Endodermal cell (in vitro differentiated cells): ENCODE data around the gene EFEMP1. TPM values are rescaled to one million over a fixed set of nuclear protein-coding genes. Genes with fewer than 3 reads are reported as not detected.

ENCODE experiments used
- DNase-seq: peaks from one replicate; pipeline ENCODE4 v3.0.0-alpha.2; 2017
- H3K27ac ChIP-seq: 2 replicates; pipeline ENCODE4 v1.5.1; 2013; ENCODE audit warnings: mild to moderate bottlenecking, low read depth, low read length, moderate library complexity
- H3K27me3 ChIP-seq: 2 replicates; pipeline ENCODE4 v1.6.1; 2013; ENCODE audit warnings: mild to moderate bottlenecking, low read length, moderate library complexity; ENCODE audit not compliant: insufficient read depth, control insufficient read depth, poor library complexity, severe bottlenecking
- H3K36me3 ChIP-seq: 2 replicates; pipeline ENCODE4 v1.7.0; 2013; ENCODE audit warnings: mild to moderate bottlenecking, low read length, moderate library complexity; ENCODE audit not compliant: control insufficient read depth, insufficient read depth
- H3K4me1 ChIP-seq: one replicate; pipeline ENCODE4 v1.7.0; 2013; ENCODE audit warnings: low read length; ENCODE audit not compliant: control insufficient read depth, insufficient read depth
- H3K4me3 ChIP-seq: 2 replicates; pipeline ENCODE4 v1.5.1; 2013; ENCODE audit warnings: mild to moderate bottlenecking, low read length, moderate library complexity
- H3K9ac ChIP-seq: 2 replicates; pipeline ENCODE4 v1.6.1; 2013; ENCODE audit warnings: mild to moderate bottlenecking, low read length, moderate library complexity; ENCODE audit not compliant: poor library complexity, severe bottlenecking; ENCODE audit errors: extremely low read depth
- H3K9me3 ChIP-seq: 2 replicates; pipeline ENCODE4 v1.6.1; 2013; ENCODE audit warnings: mild to moderate bottlenecking, low read length, moderate library complexity; ENCODE audit not compliant: control insufficient read depth
- H3K27ac Mint-ChIP-seq: 2 replicates; pipeline ENCODE4 v1.8.0; 2020; ENCODE audit warnings: mixed read lengths
- H3K27me3 Mint-ChIP-seq: 2 replicates; pipeline ENCODE4 v1.8.0; 2021; ENCODE audit warnings: mild to moderate bottlenecking, mixed read lengths; ENCODE audit not compliant: insufficient read depth
- H3K36me3 Mint-ChIP-seq: 2 replicates; pipeline ENCODE4 v1.8.0; 2020; ENCODE audit warnings: low read depth, mixed read lengths
- H3K4me1 Mint-ChIP-seq: 2 replicates; pipeline ENCODE4 v1.8.0; 2020; ENCODE audit warnings: mixed read lengths
- H3K4me3 Mint-ChIP-seq: 2 replicates; pipeline ENCODE4 v1.8.0; 2020; ENCODE audit warnings: mild to moderate bottlenecking, moderate library complexity, mixed read lengths
- H3K9me3 Mint-ChIP-seq: 2 replicates; pipeline ENCODE4 v1.8.0; 2020; ENCODE audit warnings: mild to moderate bottlenecking, mixed read lengths
- WGBS, 2 experiments: methylation state at CpG; one replicate each; pipeline versions ENCODE4 v1.1.5 to v1.1.7; 2013; ENCODE audit warnings: missing lambda C conversion rate in 2 of 2, mixed read lengths in 1 of 2; ENCODE audit not compliant: insufficient coverage in 1 of 2, insufficient read length in 1 of 2; 5-methylcytosine and 5-hydroxymethylcytosine counted together
- total RNA-seq, 2 donors: library from RNA; stranded (reverse); fragmentation: NEBNext Ultra II Directional in 1 of 2; extraction: Animal tissue kit (Norgen Biotek cat#: 25700) in 1 of 2; gene quantifications; 2 replicates in 1 of 2; 3 replicates in 1 of 2; pipeline ENCODE4 v1.2.1, GENCODE V29; 2021
- TF ChIP-seq, protein P1 (sequence below): fragments of 200-600 bp; sonication (generic); conservative IDR thresholded peaks from 2 replicates; pipeline ENCODE4 v1.5.0; 2021; ENCODE audit warnings: antibody characterized with exemption, mild to moderate bottlenecking

Gene EFEMP1
- total RNA-seq, 2 donors from 2014 or later, result 2.6 to 3.3 TPM

GRCh38 chr2:55862673-55863390, 60.8 kb downstream of the EFEMP1 start:
- H3K4me1 Mint-ChIP-seq, result no peaks in the 10 kb centered on the region
- H3K27ac Mint-ChIP-seq, result no peak overlapping the region
- Histone ChIP-seq H3K36me3 (no peaks in the 10 kb centered on the region), H3K27me3 (no peaks in the 10 kb centered on the region), H3K27ac (no peak overlapping the region), H3K4me1 (no peaks in the 10 kb centered on the region), H3K9ac (no peak overlapping the region), H3K9me3 (no peaks in the 10 kb centered on the region), H3K4me3 (no peak overlapping the region)
- no peaks in the 10 kb centered on the region for H3K27me3 Mint-ChIP-seq
- H3K9me3 Mint-ChIP-seq, result no peaks in the 10 kb centered on the region
- WGBS, 2 experiments, result 94% methylated on average over 2 to 7 of the region's 7 CpGs
- H3K4me3 Mint-ChIP-seq, result no peak overlapping the region
- no peaks in the 10 kb centered on the region for H3K36me3 Mint-ChIP-seq
- TF ChIP-seq, protein P1, sequence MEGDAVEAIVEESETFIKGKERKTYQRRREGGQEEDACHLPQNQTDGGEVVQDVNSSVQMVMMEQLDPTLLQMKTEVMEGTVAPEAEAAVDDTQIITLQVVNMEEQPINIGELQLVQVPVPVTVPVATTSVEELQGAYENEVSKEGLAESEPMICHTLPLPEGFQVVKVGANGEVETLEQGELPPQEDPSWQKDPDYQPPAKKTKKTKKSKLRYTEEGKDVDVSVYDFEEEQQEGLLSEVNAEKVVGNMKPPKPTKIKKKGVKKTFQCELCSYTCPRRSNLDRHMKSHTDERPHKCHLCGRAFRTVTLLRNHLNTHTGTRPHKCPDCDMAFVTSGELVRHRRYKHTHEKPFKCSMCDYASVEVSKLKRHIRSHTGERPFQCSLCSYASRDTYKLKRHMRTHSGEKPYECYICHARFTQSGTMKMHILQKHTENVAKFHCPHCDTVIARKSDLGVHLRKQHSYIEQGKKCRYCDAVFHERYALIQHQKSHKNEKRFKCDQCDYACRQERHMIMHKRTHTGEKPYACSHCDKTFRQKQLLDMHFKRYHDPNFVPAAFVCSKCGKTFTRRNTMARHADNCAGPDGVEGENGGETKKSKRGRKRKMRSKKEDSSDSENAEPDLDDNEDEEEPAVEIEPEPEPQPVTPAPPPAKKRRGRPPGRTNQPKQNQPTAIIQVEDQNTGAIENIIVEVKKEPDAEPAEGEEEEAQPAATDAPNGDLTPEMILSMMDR, result no peak
- DNase-seq, result no peak

- no peaks in the 10 kb centered on the region for H3K27me3 Mint-ChIP-seq
- H3K36me3 ChIP-seq, result no peaks in the 10 kb centered on the region
- TF ChIP-seq, protein P1, result no peak
- H3K9ac ChIP-seq, result no peak overlapping the region
- H3K4me1 ChIP-seq, result no peaks in the 10 kb centered on the region
- no peak for DNase-seq
- H3K27me3 ChIP-seq, result no peaks in the 10 kb centered on the region
- no peaks in the 10 kb centered on the region for H3K9me3 ChIP-seq
- no peak overlapping the region for H3K4me3 ChIP-seq
- no peaks in the 10 kb centered on the region for H3K9me3 Mint-ChIP-seq
- no peaks in the 10 kb centered on the region for H3K4me1 Mint-ChIP-seq
- H3K36me3 Mint-ChIP-seq, result no peaks in the 10 kb centered on the region
- H3K27ac ChIP-seq, result no peak overlapping the region
- no peak overlapping the region for H3K4me3 Mint-ChIP-seq
- no peak overlapping the region for H3K27ac Mint-ChIP-seq
- WGBS, 2 experiments, result 87 to 95% methylated on average over 2 to 3 of the region's 3 CpGs
Observed at GRCh38 chr2:55862246-55862645, 61.3 kb downstream of the EFEMP1 start.

- Mint-ChIP-seq H3K4me3 (no peak overlapping the region), H3K36me3 (no peaks in the 10 kb centered on the region), H3K9me3 (no peaks in the 10 kb centered on the region), H3K27me3 (no peaks in the 10 kb centered on the region), H3K4me1 (no peaks in the 10 kb centered on the region), H3K27ac (no peak overlapping the region)
- DNase-seq, result no peak
- H3K9ac ChIP-seq, result no peak overlapping the region
- no peaks in the 10 kb centered on the region for H3K9me3 ChIP-seq
- H3K36me3 ChIP-seq, result no peaks in the 10 kb centered on the region
- no peaks in the 10 kb centered on the region for H3K27me3 ChIP-seq
- H3K27ac ChIP-seq, result no peak overlapping the region
- 85 to 95% methylated on average over 6 of the region's 6 CpGs for WGBS, 2 experiments
- no peaks in the 10 kb centered on the region for H3K4me1 ChIP-seq
- TF ChIP-seq, protein P1, result no peak
- no peak overlapping the region for H3K4me3 ChIP-seq
Observed at GRCh38 chr2:55861733-55862132, 61.8 kb downstream of the EFEMP1 start.
